Amniotic epithelial cell (primary cell): Measurements from ENCODE around the gene GTF2F1.
"Not testable (repeated sequence)": the region's sequence is repeated elsewhere in the genome, so short reads cannot be mapped to it uniquely, and the experiment has no call there.

Experiments
- DNase-seq: peaks from one replicate; pipeline ENCODE4 v3.0.0-alpha.2; 2010; ENCODE audit warnings: low read depth

The GTF2F1 gene

GRCh38 chr19:6417713-6418561 is 25.0 kb upstream of the GTF2F1 start:
- peak; percentile 43 for DNase-seq

- no peak for DNase-seq
Measured at GRCh38 chr19:6416658-6417405, 23.9 kb upstream of the GTF2F1 start.

- DNase-seq = no peak
Measured at GRCh38 chr19:6415591-6416190, 22.7 kb upstream of the GTF2F1 start.

- no peak for DNase-seq
Measured at GRCh38 chr19:6414793-6415590, 22.0 kb upstream of the GTF2F1 start.

GRCh38 chr19:6413721-6414643 is 21.0 kb upstream of the GTF2F1 start:
- DNase-seq = no peak

- no peak for DNase-seq
Measured at GRCh38 chr19:6413291-6413690, 20.3 kb upstream of the GTF2F1 start.

GRCh38 chr19:6412447-6413091 is 19.6 kb upstream of the GTF2F1 start:
- DNase-seq = peak; percentile 20

GRCh38 chr19:6412061-6412446 is 19.1 kb upstream of the GTF2F1 start:
- no peak for DNase-seq

- DNase-seq = no peak
Measured at GRCh38 chr19:6409346-6409745, 16.4 kb upstream of the GTF2F1 start.

GRCh38 chr19:6406401-6406800 is 13.4 kb upstream of the GTF2F1 start:
- DNase-seq = no peak

GRCh38 chr19:6402837-6403608 is 10.1 kb upstream of the GTF2F1 start:
- peak; percentile 77 for DNase-seq

- DNase-seq = no peak
Measured at GRCh38 chr19:6402058-6402457, 9.1 kb upstream of the GTF2F1 start.

- DNase-seq = not testable (repeated sequence)
Measured at GRCh38 chr19:6400062-6400944, 7.3 kb upstream of the GTF2F1 start.

GRCh38 chr19:6396305-6396704 is 3.3 kb upstream of the GTF2F1 start:
- DNase-seq = no peak

- DNase-seq = no peak
Measured at GRCh38 chr19:6394831-6395230, 1.9 kb upstream of the GTF2F1 start.

- DNase-seq = no peak
Measured at GRCh38 chr19:6393983-6394412, 1.0 kb upstream of the GTF2F1 start.

- DNase-seq = no peak
Measured at GRCh38 chr19:6392221-6393073, 517 bp downstream of the GTF2F1 start.

GRCh38 chr19:6387372-6387771 is 5.6 kb downstream of the GTF2F1 start:
- DNase-seq = no peak
